ENCODE data around the gene CLMP. TPM values are rescaled to one million over a fixed set of nuclear protein-coding genes. Genes with fewer than 3 reads are reported as not detected.

Gene CLMP
- total and polyA plus RNA-seq, 9 of the 15 experiments (the other 6 are each of a cell fraction or from before 2014, with no cell fraction given), result 0.02 to 0.15 (median 0.03) TPM; not detected in 6

DNA sequence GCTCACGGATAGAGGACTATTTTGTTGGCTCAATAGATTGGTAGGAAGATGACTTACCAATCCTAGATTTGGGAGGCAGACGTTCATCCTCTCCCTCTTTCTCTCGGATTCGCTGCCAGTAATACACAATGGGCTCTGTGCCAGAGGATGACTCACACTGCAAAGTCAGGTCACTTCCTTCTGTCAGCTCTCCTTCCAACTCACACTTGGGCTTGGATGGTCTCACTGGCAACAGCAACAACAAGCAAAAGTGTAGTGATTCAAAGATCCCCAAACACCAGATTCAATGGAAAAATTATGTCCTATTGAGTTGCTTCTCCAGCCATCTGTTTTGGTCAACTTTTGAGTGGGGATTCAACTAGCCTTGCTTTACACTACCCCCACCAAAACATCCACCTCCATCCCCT lies 111.4 kb downstream of the CLMP start (continued):
- TF ChIP-seq XRCC5 (IDR thresholded peaks at IDR 0.05; ENCODE audit: low read depth, low read length) (no peak), GATAD2B (IDR thresholded peaks at IDR 0.05; ENCODE audit: borderline replicate concordance) (no peak), CREM (IDR thresholded peaks at IDR 0.05; ENCODE audit: low read depth) (0 out of 2 replicates have a peak, but pooled peaks have one; percentile 25), ZNF24 (IDR thresholded peaks at IDR 0.05) (no peak), ZNF311 (CRISPR knock-in tag; IDR thresholded peaks at IDR 0.05) (no peak), NCOA2 (IDR thresholded peaks at IDR 0.05; ENCODE audit: partially characterized antibody in 2 of 2) (no peak), RBM14 (IDR thresholded peaks at IDR 0.05; ENCODE audit: borderline replicate concordance, insufficient read depth, low read depth, low read length) (no peak), ZNF324 (CRISPR knock-in tag; IDR thresholded peaks at IDR 0.05) (peak; percentile 88), CBX3 (IDR thresholded peaks at IDR 0.05; ENCODE audit: borderline replicate concordance in 1 of 2, low read length in 2 of 2) (peak in 1 of 2 experiments; percentile 45; a peak in 1 of 3 replicates), NCOA1 (IDR thresholded peaks at IDR 0.05; ENCODE audit: low read depth) (no peak), EGR1 (conservative IDR thresholded peaks at IDR 0.05) (no peak), JUNB (CRISPR knock-in tag; conservative IDR thresholded peaks at IDR 0.05) (peak; percentile 57; the same call in 1 of the 2 replicates), POLR2AphosphoS2 (IDR thresholded peaks at IDR 0.05; ENCODE audit: low read length) (no peak), ZNF79 (CRISPR knock-in tag; IDR thresholded peaks at IDR 0.05; ENCODE audit: low read depth) (no peak)
- TF ChIP-seq, protein P1, sequence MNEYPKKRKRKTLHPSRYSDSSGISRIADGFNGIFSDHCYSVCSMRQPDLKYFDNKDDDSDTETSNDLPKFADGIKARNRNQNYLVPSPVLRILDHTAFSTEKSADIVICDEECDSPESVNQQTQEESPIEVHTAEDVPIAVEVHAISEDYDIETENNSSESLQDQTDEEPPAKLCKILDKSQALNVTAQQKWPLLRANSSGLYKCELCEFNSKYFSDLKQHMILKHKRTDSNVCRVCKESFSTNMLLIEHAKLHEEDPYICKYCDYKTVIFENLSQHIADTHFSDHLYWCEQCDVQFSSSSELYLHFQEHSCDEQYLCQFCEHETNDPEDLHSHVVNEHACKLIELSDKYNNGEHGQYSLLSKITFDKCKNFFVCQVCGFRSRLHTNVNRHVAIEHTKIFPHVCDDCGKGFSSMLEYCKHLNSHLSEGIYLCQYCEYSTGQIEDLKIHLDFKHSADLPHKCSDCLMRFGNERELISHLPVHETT (CRISPR knock-in tag; conservative IDR thresholded peaks at IDR 0.05 in 1 of 2, IDR thresholded peaks at IDR 0.05 in 1 of 2), result no peak
- TF ChIP-seq, protein P2, sequence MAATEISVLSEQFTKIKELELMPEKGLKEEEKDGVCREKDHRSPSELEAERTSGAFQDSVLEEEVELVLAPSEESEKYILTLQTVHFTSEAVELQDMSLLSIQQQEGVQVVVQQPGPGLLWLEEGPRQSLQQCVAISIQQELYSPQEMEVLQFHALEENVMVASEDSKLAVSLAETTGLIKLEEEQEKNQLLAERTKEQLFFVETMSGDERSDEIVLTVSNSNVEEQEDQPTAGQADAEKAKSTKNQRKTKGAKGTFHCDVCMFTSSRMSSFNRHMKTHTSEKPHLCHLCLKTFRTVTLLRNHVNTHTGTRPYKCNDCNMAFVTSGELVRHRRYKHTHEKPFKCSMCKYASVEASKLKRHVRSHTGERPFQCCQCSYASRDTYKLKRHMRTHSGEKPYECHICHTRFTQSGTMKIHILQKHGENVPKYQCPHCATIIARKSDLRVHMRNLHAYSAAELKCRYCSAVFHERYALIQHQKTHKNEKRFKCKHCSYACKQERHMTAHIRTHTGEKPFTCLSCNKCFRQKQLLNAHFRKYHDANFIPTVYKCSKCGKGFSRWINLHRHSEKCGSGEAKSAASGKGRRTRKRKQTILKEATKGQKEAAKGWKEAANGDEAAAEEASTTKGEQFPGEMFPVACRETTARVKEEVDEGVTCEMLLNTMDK (IDR thresholded peaks at IDR 0.05; ENCODE audit: borderline replicate concordance, insufficient read depth, low read depth, low read length, poor library complexity, severe bottlenecking), result no peak
- TF ChIP-seq, protein P3, sequence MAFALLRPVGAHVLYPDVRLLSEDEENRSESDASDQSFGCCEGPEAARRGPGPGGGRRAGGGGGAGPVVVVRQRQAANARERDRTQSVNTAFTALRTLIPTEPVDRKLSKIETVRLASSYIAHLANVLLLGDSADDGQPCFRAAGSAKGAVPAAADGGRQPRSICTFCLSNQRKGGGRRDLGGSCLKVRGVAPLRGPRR (CRISPR knock-in tag; IDR thresholded peaks at IDR 0.05), result no peak
- TF ChIP-seq, protein P4, sequence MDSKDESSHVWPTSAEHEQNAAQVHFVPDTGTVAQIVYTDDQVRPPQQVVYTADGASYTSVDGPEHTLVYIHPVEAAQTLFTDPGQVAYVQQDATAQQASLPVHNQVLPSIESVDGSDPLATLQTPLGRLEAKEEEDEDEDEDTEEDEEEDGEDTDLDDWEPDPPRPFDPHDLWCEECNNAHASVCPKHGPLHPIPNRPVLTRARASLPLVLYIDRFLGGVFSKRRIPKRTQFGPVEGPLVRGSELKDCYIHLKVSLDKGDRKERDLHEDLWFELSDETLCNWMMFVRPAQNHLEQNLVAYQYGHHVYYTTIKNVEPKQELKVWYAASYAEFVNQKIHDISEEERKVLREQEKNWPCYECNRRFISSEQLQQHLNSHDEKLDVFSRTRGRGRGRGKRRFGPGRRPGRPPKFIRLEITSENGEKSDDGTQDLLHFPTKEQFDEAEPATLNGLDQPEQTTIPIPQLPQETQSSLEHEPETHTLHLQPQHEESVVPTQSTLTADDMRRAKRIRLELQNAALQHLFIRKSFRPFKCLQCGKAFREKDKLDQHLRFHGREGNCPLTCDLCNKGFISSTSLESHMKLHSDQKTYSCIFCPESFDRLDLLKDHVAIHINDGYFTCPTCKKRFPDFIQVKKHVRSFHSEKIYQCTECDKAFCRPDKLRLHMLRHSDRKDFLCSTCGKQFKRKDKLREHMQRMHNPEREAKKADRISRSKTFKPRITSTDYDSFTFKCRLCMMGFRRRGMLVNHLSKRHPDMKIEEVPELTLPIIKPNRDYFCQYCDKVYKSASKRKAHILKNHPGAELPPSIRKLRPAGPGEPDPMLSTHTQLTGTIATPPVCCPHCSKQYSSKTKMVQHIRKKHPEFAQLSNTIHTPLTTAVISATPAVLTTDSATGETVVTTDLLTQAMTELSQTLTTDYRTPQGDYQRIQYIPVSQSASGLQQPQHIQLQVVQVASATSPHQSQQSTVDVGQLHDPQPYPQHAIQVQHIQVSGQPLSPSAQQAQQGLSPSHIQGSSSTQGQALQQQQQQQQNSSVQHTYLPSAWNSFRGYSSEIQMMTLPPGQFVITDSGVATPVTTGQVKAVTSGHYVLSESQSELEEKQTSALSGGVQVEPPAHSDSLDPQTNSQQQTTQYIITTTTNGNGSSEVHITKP (IDR thresholded peaks at IDR 0.05; ENCODE audit: partially characterized antibody), result no peak

All from K562 (cell line).